ENCODE data around the gene GALNT10. TPM values are rescaled to one million over a fixed set of nuclear protein-coding genes. Genes with fewer than 3 reads are reported as not detected.

Gene GALNT10
- total and polyA plus RNA-seq, 2 experiments from 2014 or later: 3.2 to 12.9 TPM

GRCh38 chr5:154346427-154346826, 155.9 kb downstream of the GALNT10 start:
- TF ChIP-seq EZH2 (IDR thresholded peaks at IDR 0.05; ENCODE audit: low read depth, unreplicated experiment) (no peak), ZNF114 (CRISPR knock-in tag; IDR thresholded peaks at IDR 0.05) (no peak), JUNB (IDR thresholded peaks at IDR 0.05; ENCODE audit: unreplicated experiment) (no peak), ZNF462 (CRISPR knock-in tag; IDR thresholded peaks at IDR 0.05) (no peak), STAT1 (IDR thresholded peaks at IDR 0.05; ENCODE audit: unreplicated experiment) (no peak)
- TF ChIP-seq, protein P1, sequence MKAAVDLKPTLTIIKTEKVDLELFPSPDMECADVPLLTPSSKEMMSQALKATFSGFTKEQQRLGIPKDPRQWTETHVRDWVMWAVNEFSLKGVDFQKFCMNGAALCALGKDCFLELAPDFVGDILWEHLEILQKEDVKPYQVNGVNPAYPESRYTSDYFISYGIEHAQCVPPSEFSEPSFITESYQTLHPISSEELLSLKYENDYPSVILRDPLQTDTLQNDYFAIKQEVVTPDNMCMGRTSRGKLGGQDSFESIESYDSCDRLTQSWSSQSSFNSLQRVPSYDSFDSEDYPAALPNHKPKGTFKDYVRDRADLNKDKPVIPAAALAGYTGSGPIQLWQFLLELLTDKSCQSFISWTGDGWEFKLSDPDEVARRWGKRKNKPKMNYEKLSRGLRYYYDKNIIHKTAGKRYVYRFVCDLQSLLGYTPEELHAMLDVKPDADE (IDR thresholded peaks at IDR 0.05): no peak
- TF ChIP-seq, protein P2, sequence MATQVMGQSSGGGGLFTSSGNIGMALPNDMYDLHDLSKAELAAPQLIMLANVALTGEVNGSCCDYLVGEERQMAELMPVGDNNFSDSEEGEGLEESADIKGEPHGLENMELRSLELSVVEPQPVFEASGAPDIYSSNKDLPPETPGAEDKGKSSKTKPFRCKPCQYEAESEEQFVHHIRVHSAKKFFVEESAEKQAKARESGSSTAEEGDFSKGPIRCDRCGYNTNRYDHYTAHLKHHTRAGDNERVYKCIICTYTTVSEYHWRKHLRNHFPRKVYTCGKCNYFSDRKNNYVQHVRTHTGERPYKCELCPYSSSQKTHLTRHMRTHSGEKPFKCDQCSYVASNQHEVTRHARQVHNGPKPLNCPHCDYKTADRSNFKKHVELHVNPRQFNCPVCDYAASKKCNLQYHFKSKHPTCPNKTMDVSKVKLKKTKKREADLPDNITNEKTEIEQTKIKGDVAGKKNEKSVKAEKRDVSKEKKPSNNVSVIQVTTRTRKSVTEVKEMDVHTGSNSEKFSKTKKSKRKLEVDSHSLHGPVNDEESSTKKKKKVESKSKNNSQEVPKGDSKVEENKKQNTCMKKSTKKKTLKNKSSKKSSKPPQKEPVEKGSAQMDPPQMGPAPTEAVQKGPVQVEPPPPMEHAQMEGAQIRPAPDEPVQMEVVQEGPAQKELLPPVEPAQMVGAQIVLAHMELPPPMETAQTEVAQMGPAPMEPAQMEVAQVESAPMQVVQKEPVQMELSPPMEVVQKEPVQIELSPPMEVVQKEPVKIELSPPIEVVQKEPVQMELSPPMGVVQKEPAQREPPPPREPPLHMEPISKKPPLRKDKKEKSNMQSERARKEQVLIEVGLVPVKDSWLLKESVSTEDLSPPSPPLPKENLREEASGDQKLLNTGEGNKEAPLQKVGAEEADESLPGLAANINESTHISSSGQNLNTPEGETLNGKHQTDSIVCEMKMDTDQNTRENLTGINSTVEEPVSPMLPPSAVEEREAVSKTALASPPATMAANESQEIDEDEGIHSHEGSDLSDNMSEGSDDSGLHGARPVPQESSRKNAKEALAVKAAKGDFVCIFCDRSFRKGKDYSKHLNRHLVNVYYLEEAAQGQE (IDR thresholded peaks at IDR 0.05; ENCODE audit: unreplicated experiment): no peak
- no peaks in the 10 kb centered on the region for H3K27me3 Mint-ChIP-seq (ENCODE audit: insufficient read depth, low read depth, poor library complexity)
- Histone ChIP-seq H3K27me3 (ENCODE audit: insufficient read depth) (no peaks in the 10 kb centered on the region), H3K4me3 (no peak overlapping the region), H3K79me2 (replicated peaks; ENCODE audit: insufficient read depth) (no peaks in the 10 kb centered on the region), H3K36me3 (ENCODE audit: insufficient read depth) (no peaks in the 10 kb centered on the region), H3F3A (replicated peaks; ENCODE audit: low read depth) (no peaks in the 10 kb centered on the region), H3K4me2 (no peak overlapping the region), H3K27ac (ENCODE audit: low read depth) (no peak overlapping the region), H4K20me1 (replicated peaks; ENCODE audit: insufficient read depth) (no peaks in the 10 kb centered on the region), H3K9me2 (ENCODE audit: insufficient read depth) (no peaks in the 10 kb centered on the region), H3K4me1 (ENCODE audit: insufficient read depth) (no peaks in the 10 kb centered on the region), H2AFZ (no peak overlapping the region)
- no peak for ATAC-seq
- no peaks in the 10 kb centered on the region for H3K36me3 Mint-ChIP-seq (ENCODE audit: low read depth)
- H3K4me1 Mint-ChIP-seq: no peaks in the 10 kb centered on the region
- no peak for DNase-seq (ENCODE audit: low spot score)
- no peak overlapping the region for H3K27ac Mint-ChIP-seq
- H3K4me3 Mint-ChIP-seq: no peak overlapping the region
- no peaks in the 10 kb centered on the region for H3K9me3 Mint-ChIP-seq

All from GM23338 (cell line).